ENCODE measurements around the gene ARHGAP26. TPM values are rescaled to one million over a fixed set of nuclear protein-coding genes. Genes with fewer than 3 reads are reported as not detected.

ARHGAP26 gene
- total and polyA plus RNA-seq, 2 experiments from 2014 or later = 9.5 to 16.8 TPM

DNA sequence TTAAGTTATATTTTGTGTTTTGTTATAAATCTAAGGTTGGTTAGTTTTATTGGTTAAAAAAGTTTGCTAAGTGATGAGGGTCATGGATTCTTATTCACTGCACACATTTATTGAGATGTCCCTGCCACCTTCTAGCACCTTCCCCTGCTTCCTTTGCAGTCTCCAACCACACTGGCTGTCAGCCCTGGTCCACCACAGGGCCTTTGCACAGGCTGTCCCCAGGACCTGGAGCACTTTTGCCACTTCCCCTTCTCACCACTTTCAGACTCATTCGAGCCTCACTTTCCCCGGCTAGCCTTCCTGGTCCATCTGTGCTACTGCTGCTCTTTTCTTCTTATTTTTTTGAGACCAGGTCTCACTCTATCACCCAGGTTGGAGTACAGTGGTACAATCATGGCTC is 45.3 kb downstream of the ARHGAP26 start (continued):
- TF ChIP-seq, protein P1, sequence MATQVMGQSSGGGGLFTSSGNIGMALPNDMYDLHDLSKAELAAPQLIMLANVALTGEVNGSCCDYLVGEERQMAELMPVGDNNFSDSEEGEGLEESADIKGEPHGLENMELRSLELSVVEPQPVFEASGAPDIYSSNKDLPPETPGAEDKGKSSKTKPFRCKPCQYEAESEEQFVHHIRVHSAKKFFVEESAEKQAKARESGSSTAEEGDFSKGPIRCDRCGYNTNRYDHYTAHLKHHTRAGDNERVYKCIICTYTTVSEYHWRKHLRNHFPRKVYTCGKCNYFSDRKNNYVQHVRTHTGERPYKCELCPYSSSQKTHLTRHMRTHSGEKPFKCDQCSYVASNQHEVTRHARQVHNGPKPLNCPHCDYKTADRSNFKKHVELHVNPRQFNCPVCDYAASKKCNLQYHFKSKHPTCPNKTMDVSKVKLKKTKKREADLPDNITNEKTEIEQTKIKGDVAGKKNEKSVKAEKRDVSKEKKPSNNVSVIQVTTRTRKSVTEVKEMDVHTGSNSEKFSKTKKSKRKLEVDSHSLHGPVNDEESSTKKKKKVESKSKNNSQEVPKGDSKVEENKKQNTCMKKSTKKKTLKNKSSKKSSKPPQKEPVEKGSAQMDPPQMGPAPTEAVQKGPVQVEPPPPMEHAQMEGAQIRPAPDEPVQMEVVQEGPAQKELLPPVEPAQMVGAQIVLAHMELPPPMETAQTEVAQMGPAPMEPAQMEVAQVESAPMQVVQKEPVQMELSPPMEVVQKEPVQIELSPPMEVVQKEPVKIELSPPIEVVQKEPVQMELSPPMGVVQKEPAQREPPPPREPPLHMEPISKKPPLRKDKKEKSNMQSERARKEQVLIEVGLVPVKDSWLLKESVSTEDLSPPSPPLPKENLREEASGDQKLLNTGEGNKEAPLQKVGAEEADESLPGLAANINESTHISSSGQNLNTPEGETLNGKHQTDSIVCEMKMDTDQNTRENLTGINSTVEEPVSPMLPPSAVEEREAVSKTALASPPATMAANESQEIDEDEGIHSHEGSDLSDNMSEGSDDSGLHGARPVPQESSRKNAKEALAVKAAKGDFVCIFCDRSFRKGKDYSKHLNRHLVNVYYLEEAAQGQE (IDR thresholded peaks at IDR 0.05; ENCODE audit: unreplicated experiment) = no peak
- TF ChIP-seq, protein P2, sequence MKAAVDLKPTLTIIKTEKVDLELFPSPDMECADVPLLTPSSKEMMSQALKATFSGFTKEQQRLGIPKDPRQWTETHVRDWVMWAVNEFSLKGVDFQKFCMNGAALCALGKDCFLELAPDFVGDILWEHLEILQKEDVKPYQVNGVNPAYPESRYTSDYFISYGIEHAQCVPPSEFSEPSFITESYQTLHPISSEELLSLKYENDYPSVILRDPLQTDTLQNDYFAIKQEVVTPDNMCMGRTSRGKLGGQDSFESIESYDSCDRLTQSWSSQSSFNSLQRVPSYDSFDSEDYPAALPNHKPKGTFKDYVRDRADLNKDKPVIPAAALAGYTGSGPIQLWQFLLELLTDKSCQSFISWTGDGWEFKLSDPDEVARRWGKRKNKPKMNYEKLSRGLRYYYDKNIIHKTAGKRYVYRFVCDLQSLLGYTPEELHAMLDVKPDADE (IDR thresholded peaks at IDR 0.05) = no peak

DNA sequence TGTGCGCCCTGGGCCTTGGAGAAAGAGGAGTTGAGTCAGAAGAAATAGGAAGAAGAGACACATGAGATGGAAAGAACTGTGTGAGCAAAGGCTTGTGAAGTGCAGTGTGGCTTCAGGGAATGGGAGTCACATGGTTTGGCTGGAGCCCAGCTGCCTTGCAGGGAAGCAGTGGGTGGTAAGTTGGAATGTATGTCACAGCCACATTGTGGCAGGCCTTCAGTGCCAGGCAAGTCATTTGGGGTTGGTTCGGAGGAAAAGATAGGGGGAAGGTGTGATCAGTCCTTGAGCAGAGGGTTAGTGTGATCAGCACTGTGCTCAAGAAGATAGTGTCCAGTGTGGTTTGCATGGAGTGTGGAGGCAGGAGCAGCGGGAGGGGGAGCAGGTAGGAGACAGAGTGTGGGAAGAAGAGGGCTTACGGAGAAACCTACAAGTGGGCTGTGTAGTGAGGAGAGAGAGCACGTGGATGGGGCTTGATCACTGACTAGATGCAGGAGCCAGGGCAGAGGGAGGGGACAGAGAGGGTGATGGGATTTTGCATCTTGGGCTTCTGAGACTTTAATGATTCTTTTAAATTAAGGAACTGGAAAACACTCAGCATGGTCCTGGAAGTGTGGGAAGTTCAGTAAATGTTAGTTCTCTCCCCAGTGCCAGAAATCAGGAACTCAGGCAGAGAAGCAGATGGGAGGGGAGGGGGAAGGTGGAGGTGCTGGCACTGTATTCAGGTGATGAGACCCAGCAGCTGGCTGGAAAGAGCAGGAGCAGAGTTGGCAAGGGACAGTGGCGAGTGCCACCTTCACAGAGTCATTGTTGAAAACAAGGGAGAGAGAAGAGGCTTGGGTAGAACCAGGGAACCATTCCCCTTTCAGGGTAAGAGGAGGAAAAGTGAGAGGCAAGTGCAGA is 46.6 kb downstream of the ARHGAP26 start:
- H2AFZ ChIP-seq = no peak overlapping the region
- ATAC-seq = peak; percentile 51
- TF ChIP-seq JUNB (IDR thresholded peaks at IDR 0.05; ENCODE audit: unreplicated experiment) (no peak), ZNF114 (CRISPR knock-in tag; IDR thresholded peaks at IDR 0.05) (no peak), NANOG (IDR thresholded peaks at IDR 0.05; ENCODE audit: borderline replicate concordance) (no peak), CREB1 (CRISPR knock-in tag; IDR thresholded peaks at IDR 0.05; ENCODE audit: low read depth) (no peak), EZH2 (IDR thresholded peaks at IDR 0.05; ENCODE audit: low read depth, unreplicated experiment) (no peak)
- TF ChIP-seq, protein P3, sequence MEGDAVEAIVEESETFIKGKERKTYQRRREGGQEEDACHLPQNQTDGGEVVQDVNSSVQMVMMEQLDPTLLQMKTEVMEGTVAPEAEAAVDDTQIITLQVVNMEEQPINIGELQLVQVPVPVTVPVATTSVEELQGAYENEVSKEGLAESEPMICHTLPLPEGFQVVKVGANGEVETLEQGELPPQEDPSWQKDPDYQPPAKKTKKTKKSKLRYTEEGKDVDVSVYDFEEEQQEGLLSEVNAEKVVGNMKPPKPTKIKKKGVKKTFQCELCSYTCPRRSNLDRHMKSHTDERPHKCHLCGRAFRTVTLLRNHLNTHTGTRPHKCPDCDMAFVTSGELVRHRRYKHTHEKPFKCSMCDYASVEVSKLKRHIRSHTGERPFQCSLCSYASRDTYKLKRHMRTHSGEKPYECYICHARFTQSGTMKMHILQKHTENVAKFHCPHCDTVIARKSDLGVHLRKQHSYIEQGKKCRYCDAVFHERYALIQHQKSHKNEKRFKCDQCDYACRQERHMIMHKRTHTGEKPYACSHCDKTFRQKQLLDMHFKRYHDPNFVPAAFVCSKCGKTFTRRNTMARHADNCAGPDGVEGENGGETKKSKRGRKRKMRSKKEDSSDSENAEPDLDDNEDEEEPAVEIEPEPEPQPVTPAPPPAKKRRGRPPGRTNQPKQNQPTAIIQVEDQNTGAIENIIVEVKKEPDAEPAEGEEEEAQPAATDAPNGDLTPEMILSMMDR (conservative IDR thresholded peaks at IDR 0.05; ENCODE audit: low read depth in 2 of 2) = no peak
- TF ChIP-seq, protein P4, sequence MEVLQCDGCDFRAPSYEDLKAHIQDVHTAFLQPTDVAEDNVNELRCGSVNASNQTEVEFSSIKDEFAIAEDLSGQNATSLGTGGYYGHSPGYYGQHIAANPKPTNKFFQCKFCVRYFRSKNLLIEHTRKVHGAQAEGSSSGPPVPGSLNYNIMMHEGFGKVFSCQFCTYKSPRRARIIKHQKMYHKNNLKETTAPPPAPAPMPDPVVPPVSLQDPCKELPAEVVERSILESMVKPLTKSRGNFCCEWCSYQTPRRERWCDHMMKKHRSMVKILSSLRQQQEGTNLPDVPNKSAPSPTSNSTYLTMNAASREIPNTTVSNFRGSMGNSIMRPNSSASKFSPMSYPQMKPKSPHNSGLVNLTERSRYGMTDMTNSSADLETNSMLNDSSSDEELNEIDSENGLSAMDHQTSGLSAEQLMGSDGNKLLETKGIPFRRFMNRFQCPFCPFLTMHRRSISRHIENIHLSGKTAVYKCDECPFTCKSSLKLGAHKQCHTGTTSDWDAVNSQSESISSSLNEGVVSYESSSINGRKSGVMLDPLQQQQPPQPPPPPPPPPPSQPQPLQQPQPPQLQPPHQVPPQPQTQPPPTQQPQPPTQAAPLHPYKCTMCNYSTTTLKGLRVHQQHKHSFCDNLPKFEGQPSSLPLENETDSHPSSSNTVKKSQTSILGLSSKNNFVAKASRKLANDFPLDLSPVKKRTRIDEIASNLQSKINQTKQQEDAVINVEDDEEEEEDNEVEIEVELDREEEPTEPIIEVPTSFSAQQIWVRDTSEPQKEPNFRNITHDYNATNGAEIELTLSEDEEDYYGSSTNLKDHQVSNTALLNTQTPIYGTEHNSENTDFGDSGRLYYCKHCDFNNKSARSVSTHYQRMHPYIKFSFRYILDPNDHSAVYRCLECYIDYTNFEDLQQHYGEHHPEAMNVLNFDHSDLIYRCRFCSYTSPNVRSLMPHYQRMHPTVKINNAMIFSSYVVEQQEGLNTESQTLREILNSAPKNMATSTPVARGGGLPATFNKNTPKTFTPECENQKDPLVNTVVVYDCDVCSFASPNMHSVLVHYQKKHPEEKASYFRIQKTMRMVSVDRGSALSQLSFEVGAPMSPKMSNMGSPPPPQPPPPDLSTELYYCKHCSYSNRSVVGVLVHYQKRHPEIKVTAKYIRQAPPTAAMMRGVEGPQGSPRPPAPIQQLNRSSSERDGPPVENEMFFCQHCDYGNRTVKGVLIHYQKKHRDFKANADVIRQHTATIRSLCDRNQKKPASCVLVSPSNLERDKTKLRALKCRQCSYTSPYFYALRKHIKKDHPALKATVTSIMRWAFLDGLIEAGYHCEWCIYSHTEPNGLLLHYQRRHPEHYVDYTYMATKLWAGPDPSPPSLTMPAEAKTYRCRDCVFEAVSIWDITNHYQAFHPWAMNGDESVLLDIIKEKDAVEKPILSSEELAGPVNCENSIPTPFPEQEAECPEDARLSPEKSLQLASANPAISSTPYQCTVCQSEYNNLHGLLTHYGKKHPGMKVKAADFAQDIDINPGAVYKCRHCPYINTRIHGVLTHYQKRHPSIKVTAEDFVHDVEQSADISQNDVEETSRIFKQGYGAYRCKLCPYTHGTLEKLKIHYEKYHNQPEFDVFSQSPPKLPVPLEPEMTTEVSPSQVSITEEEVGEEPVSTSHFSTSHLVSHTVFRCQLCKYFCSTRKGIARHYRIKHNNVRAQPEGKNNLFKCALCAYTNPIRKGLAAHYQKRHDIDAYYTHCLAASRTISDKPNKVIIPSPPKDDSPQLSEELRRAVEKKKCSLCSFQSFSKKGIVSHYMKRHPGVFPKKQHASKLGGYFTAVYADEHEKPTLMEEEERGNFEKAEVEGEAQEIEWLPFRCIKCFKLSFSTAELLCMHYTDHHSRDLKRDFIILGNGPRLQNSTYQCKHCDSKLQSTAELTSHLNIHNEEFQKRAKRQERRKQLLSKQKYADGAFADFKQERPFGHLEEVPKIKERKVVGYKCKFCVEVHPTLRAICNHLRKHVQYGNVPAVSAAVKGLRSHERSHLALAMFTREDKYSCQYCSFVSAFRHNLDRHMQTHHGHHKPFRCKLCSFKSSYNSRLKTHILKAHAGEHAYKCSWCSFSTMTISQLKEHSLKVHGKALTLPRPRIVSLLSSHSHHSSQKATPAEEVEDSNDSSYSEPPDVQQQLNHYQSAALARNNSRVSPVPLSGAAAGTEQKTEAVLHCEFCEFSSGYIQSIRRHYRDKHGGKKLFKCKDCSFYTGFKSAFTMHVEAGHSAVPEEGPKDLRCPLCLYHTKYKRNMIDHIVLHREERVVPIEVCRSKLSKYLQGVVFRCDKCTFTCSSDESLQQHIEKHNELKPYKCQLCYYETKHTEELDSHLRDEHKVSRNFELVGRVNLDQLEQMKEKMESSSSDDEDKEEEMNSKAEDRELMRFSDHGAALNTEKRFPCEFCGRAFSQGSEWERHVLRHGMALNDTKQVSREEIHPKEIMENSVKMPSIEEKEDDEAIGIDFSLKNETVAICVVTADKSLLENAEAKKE (CRISPR knock-in tag; IDR thresholded peaks at IDR 0.05) = no peak
- TF ChIP-seq, protein P2 (IDR thresholded peaks at IDR 0.05) = no peak

More for the DNA sequence above, 46.6 kb downstream of the ARHGAP26 start:
- Histone ChIP-seq H3K27ac (ENCODE audit: low read depth) (no peak overlapping the region), H3K27me3 (ENCODE audit: insufficient read depth) (no peaks in the 10 kb centered on the region), H3K4me1 (ENCODE audit: insufficient read depth) (peaks cover 14% of the 10 kb centered on the region), H3K36me3 (ENCODE audit: insufficient read depth) (no peaks in the 10 kb centered on the region), H3K9me2 (ENCODE audit: insufficient read depth) (0 out of 2 replicates have a peak, but pooled peaks cover 3% of the 10 kb centered on the region), H3K4me2 (no peak overlapping the region), H3K4me3 (no peak overlapping the region), H3K79me2 (replicated peaks; ENCODE audit: insufficient read depth) (peaks cover 10% of the 10 kb centered on the region), H4K20me1 (replicated peaks; ENCODE audit: insufficient read depth) (no peaks in the 10 kb centered on the region; the same call in 1 of the 2 replicates), H3F3A (replicated peaks; ENCODE audit: low read depth) (no peaks in the 10 kb centered on the region)
- DNase-seq (ENCODE audit: low spot score) = no peak
- H3K36me3 Mint-ChIP-seq (ENCODE audit: low read depth) = no peaks in the 10 kb centered on the region; the same call in 2 of the 3 replicates
- H3K27ac Mint-ChIP-seq = no peak overlapping the region
- peaks cover 2% of the 10 kb centered on the region for H3K27me3 Mint-ChIP-seq (ENCODE audit: insufficient read depth, low read depth, poor library complexity)
- no peaks in the 10 kb centered on the region for H3K9me3 Mint-ChIP-seq
- H3K4me1 Mint-ChIP-seq = peaks cover 19% of the 10 kb centered on the region
- H3K4me3 Mint-ChIP-seq = no peak overlapping the region

All from GM23338 (cell line).